SK-N-SH (cell line): ENCODE results near the gene RNLS. TPM values are rescaled to one million over a fixed set of nuclear protein-coding genes. Genes with fewer than 3 reads are reported as not detected.

Experiments
- CTCF ChIA-PET: fragments of 300-600, 350-600 bp; formaldehyde crosslinking; extraction: SDS; loops from one replicate; lab custom pipeline; 2021; lab: Yijun Ruan, JAX
- POLR2A ChIA-PET: fragments of 350-600 bp; sonication (Branson Sonifier 250); formaldehyde crosslinking; extraction: SDS; loops from one replicate; lab custom pipeline; 2020; ENCODE audit warnings: antibody characterized with exemption, inconsistent platforms; lab: Yijun Ruan, JAX
- DNase-seq: peaks from one replicate; pipeline ENCODE4 v3.0.0; 2012
- H2AFZ ChIP-seq: fragments of 200-600 bp; sonication (generic); 2 replicates; pipeline ENCODE4 v1.8.1; 2016; ENCODE audit warnings: antibody characterized with exemption, mild to moderate bottlenecking, low read depth
- H3F3A ChIP-seq: fragments of 200-600 bp; sonication (generic); replicated peaks from 2 replicates; pipeline ENCODE3; 2016; ENCODE audit warnings: antibody characterized with exemption, mild to moderate bottlenecking; ENCODE audit not compliant: insufficient read depth
- H3K27ac ChIP-seq, 2 experiments: fragments of 200-500 bp in 1 of 2; fragments of 200-600 bp in 1 of 2; sonication (Bioruptor generic) in 1 of 2; sonication (generic), shearing (Covaris generic) in 1 of 2; 2 replicates each; pipeline versions ENCODE4 v1.5.1 to v1.6.1; 2014 to 2016; ENCODE audit warnings: low read depth in 2 of 2, inconsistent platforms in 1 of 2, low read length in 1 of 2, mild to moderate bottlenecking in 1 of 2, mixed read lengths in 1 of 2
- H3K27me3 ChIP-seq: fragments of 200-600 bp; sonication (generic), shearing (Covaris generic); 2 replicates; pipeline ENCODE4 v1.6.1; 2016; ENCODE audit warnings: mixed run types; ENCODE audit not compliant: insufficient read depth
- H3K36me3 ChIP-seq, 2 experiments: fragments of 200-500 bp in 1 of 2; fragments of 200-600 bp in 1 of 2; sonication (Bioruptor generic) in 1 of 2; sonication (generic) in 1 of 2; replicated peaks in 1 of 2; 2 replicates each; pipeline versions ENCODE3 to v1.5.1; 2014 to 2016; ENCODE audit warnings: low read length in 1 of 2, mild to moderate bottlenecking in 1 of 2; ENCODE audit not compliant: insufficient read depth in 2 of 2, control insufficient read depth in 1 of 2
- H3K4me1 ChIP-seq, 2 experiments: fragments of 200-500 bp in 1 of 2; fragments of 200-600 bp in 1 of 2; sonication (Bioruptor generic) in 1 of 2; sonication (generic), shearing (Covaris generic) in 1 of 2; 2 replicates each; pipeline versions ENCODE4 v1.5.1 to v1.6.1; 2014 to 2016; ENCODE audit warnings: low read depth in 1 of 2, low read length in 1 of 2, mixed run types in 1 of 2; ENCODE audit not compliant: insufficient read depth in 2 of 2, control insufficient read depth in 1 of 2
- H3K4me2 ChIP-seq: fragments of 200-600 bp; sonication (generic), shearing (Covaris generic); 2 replicates; pipeline ENCODE4 v1.6.1; 2017; ENCODE audit warnings: mixed run types
- H3K4me3 ChIP-seq, 2 experiments: fragments of 200-500 bp in 1 of 2; fragments of 200-600 bp in 1 of 2; sonication (Bioruptor generic) in 1 of 2; sonication (generic), shearing (Covaris generic) in 1 of 2; 2 replicates each; pipeline versions ENCODE4 v1.5.1 to v1.8.1; 2014 to 2016; ENCODE audit warnings: low read depth in 2 of 2, inconsistent platforms in 1 of 2, low read length in 1 of 2, mild to moderate bottlenecking in 1 of 2, mixed read lengths in 1 of 2, moderate library complexity in 1 of 2
- H3K79me2 ChIP-seq: fragments of 200-600 bp; sonication (generic); 2 replicates; pipeline ENCODE4 v1.8.1; 2017; ENCODE audit warnings: mild to moderate bottlenecking; ENCODE audit not compliant: insufficient read depth
- H3K9ac ChIP-seq: fragments of 200-600 bp; sonication (generic); 2 replicates; pipeline ENCODE4 v1.6.1; 2017; ENCODE audit warnings: mixed run types
- H3K9me2 ChIP-seq: fragments of 200-600 bp; sonication (generic); 2 replicates; pipeline ENCODE4 v1.6.1; 2017; ENCODE audit warnings: mixed run types
- H3K9me3 ChIP-seq: fragments of 200-600 bp; sonication (generic); 2 replicates; pipeline ENCODE4 v1.6.1; 2017; ENCODE audit warnings: mixed run types, mild to moderate bottlenecking, moderate library complexity
- H4K20me1 ChIP-seq: fragments of 200-600 bp; sonication (generic); 2 replicates; pipeline ENCODE4 v1.6.1; 2017; ENCODE audit warnings: mild to moderate bottlenecking, mixed run types; ENCODE audit not compliant: insufficient read depth
- CHD2 ChIP-seq: fragments of 150-350 bp; IDR thresholded peaks from 2 replicates; pipeline ENCODE4 v1.6.1; 2018; ENCODE audit warnings: low read length; ENCODE audit not compliant: partially characterized antibody
- CTCF ChIP-seq: fragments of 200-600 bp; sonication (generic); IDR thresholded peaks from 2 replicates; pipeline ENCODE4 v1.6.1; 2017; ENCODE audit warnings: antibody characterized with exemption, mild to moderate bottlenecking, moderate library complexity
- FOSL2 ChIP-seq: IDR thresholded peaks from 2 replicates; pipeline ENCODE4 v1.4.0; 2012; ENCODE audit warnings: low read depth, mild to moderate bottlenecking, moderate library complexity, borderline replicate concordance
- GABPA ChIP-seq: IDR thresholded peaks from 2 replicates; pipeline ENCODE4 v1.4.0; 2012; ENCODE audit warnings: low read depth, mild to moderate bottlenecking
- GATA2 ChIP-seq: sonication (generic); formaldehyde crosslinking; IDR thresholded peaks from 2 replicates; pipeline ENCODE4 v1.5.0; 2020; ENCODE audit warnings: mild to moderate bottlenecking, missing genetic modification reagents
- IRF3 ChIP-seq: fragments of 150-350 bp; IDR thresholded peaks from 2 replicates; pipeline ENCODE4 v1.6.1; 2016; ENCODE audit warnings: mild to moderate bottlenecking, low read depth, low read length
- JUND ChIP-seq: IDR thresholded peaks from 2 replicates; pipeline ENCODE4 v1.4.0; 2012
- NFIC ChIP-seq: IDR thresholded peaks from 2 replicates; pipeline ENCODE4 v1.4.0; 2012; ENCODE audit warnings: borderline replicate concordance
- POLR2AphosphoS5 ChIP-seq: IDR thresholded peaks from 2 replicates; pipeline ENCODE4 v1.6.1; 2012; ENCODE audit warnings: low read depth, low read length
- REST ChIP-seq: IDR thresholded peaks from 2 replicates; pipeline ENCODE4 v1.6.1; 2012; ENCODE audit warnings: mild to moderate bottlenecking, low read depth, low read length, moderate library complexity
- RFX5 ChIP-seq: IDR thresholded peaks from 2 replicates; pipeline ENCODE4 v1.6.1; 2012; ENCODE audit warnings: mild to moderate bottlenecking, improper control_type of control experiment, low read length
- SIN3A ChIP-seq: IDR thresholded peaks from 2 replicates; pipeline ENCODE4 v1.6.1; 2012; ENCODE audit warnings: low read depth, mild to moderate bottlenecking, low read length, moderate library complexity, borderline replicate concordance
- USF1 ChIP-seq: IDR thresholded peaks from 2 replicates; pipeline ENCODE4 v1.4.0; 2012; ENCODE audit warnings: low read depth, borderline replicate concordance
- YY1 ChIP-seq: IDR thresholded peaks from 2 replicates; pipeline ENCODE4 v1.4.0; 2012; ENCODE audit warnings: low read depth, mild to moderate bottlenecking
- ZBTB33 ChIP-seq: IDR thresholded peaks from 2 replicates; pipeline ENCODE4 v1.4.0; 2012; ENCODE audit warnings: low read depth, borderline replicate concordance
- WGBS: methylation state at CpG from one replicate; pipeline ENCODE4 v1.1.6; 2017; ENCODE audit warnings: low lambda C conversion rate; 5-methylcytosine and 5-hydroxymethylcytosine counted together
- polyA plus RNA-seq, 3 experiments: library from polyadenylated mRNA; depleted of rRNA; stranded (reverse); fragments of >200 nt; gene quantifications; 2 replicates each; pipeline ENCODE4 v1.2.3, GENCODE V29; 2012

Gene RNLS
- polyA plus RNA-seq, 1 of the 3 experiments (the other 2 are of a cell fraction), result not detected

GRCh38 chr10:88262591-88263234 is 320.4 kb downstream of the RNLS start:
- H4K20me1 ChIP-seq, result no peaks in the 10 kb centered on the region
- H3K4me1 ChIP-seq, result peaks cover 0 to 12% of the 10 kb centered on the region in 2 experiments; a peak in 2 of 4 replicates
- no peak overlapping the region for H3K4me3 ChIP-seq
- no peak overlapping the region for H2AFZ ChIP-seq
- H3K27ac ChIP-seq, result no peak overlapping the region
- no peaks in the 10 kb centered on the region for H3K36me3 ChIP-seq
- H3K79me2 ChIP-seq, result no peaks in the 10 kb centered on the region
- TF ChIP-seq RFX5 (no peak), REST (no peak), CTCF (no peak), SIN3A (no peak), CHD2 (no peak), IRF3 (no peak), USF1 (no peak), POLR2AphosphoS5 (no peak), GATA2 (CRISPR knock-in tag) (no peak), YY1 (no peak), JUND (no peak), NFIC (no peak), ZBTB33 (no peak), FOSL2 (no peak), GABPA (no peak)
- H3K9me2 ChIP-seq, result no peaks in the 10 kb centered on the region
- H3K4me2 ChIP-seq, result no peak overlapping the region
- POLR2A ChIA-PET, result no interaction called here
- H3K9ac ChIP-seq, result no peak overlapping the region
- no peaks in the 10 kb centered on the region for H3K27me3 ChIP-seq
- WGBS, result 83% methylated on average over 5 of the region's 5 CpGs
- CTCF ChIA-PET, result interaction anchor here (1.3 kb wide), 1 partner anchor 17 kb away, joined by 4 read pairs; no protein-coding TSS in a partner anchor
- peaks cover 9% of the 10 kb centered on the region for H3F3A ChIP-seq
- DNase-seq, result no peak
- H3K9me3 ChIP-seq, result no peaks in the 10 kb centered on the region
